Measurements from ENCODE around the gene RASA3. TPM values are rescaled to one million over a fixed set of nuclear protein-coding genes. Genes with fewer than 3 reads are reported as not detected.

The RASA3 gene
- total and polyA plus RNA-seq, 2 donors (not counting 3 experiments of a cell fraction or from before 2014, with no cell fraction given): 26.5 to 53.8 TPM

- Histone ChIP-seq H3K4me1 (ENCODE audit: control insufficient read depth, extremely low read depth, insufficient read depth, low read length) (peaks cover 16% of the 10 kb centered on the region), H4K20me1 (replicated peaks; ENCODE audit: control insufficient read depth, extremely low read depth, insufficient read depth, low read length) (no peaks in the 10 kb centered on the region), H2AFZ (ENCODE audit: low read depth, low read length) (no peak overlapping the region), H3K36me3 (ENCODE audit: control insufficient read depth in 2 of 2, extremely low read depth in 1 of 2, insufficient read depth in 2 of 2, low read length in 2 of 2) (no peaks in the 10 kb centered on the region), H3K27me3 (ENCODE audit: control insufficient read depth in 2 of 2, insufficient read depth in 2 of 2, low read length in 2 of 2) (no peaks in the 10 kb centered on the region), H3K79me2 (ENCODE audit: control insufficient read depth, insufficient read depth, low read length) (peaks cover 22% of the 10 kb centered on the region), H3K9me3 (replicated peaks; ENCODE audit: control insufficient read depth, insufficient read depth, low read length) (no peaks in the 10 kb centered on the region), H3K4me3 (replicated peaks in 1 of 3; ENCODE audit: insufficient read depth in 1 of 3, low read depth in 1 of 3, low read length in 3 of 3) (no peak overlapping the region), H3K9me1 (replicated peaks; ENCODE audit: control insufficient read depth, extremely low read depth, insufficient read depth, low read length) (no peaks in the 10 kb centered on the region), H3K27ac (ENCODE audit: insufficient read depth, low read depth, low read length) (no peak overlapping the region), H3K4me2 (ENCODE audit: insufficient read depth, low read length) (no peak overlapping the region), H3K9ac (replicated peaks; ENCODE audit: extremely low read depth, insufficient read depth, low read length) (no peak overlapping the region)
- POLR2A ChIA-PET: no interaction called here
- dilution Hi-C loops (cut with MboI; ENCODE audit: extremely low pct_ligation_motif_present, low sequenced_read_pairs): no loop called here
- no peak for FAIRE-seq
- no TSS peak for BruUV-seq (replicated peaks)
- no peak for TF ChIP-seq MYC (IDR thresholded peaks at IDR 0.05; ENCODE audit: low read depth, low read length)
- TF ChIP-seq FOS (IDR thresholded peaks at IDR 0.05; ENCODE audit: borderline replicate concordance, insufficient read depth, low read length): no peak
- TF ChIP-seq EZH2 (IDR thresholded peaks at IDR 0.05; ENCODE audit: borderline replicate concordance, low read depth, low read length, severe bottlenecking): no peak
- TF ChIP-seq POLR2AphosphoS5 (IDR thresholded peaks at IDR 0.05; ENCODE audit: insufficient read depth, low read depth, low read length): no peak
- no peak for TF ChIP-seq GATA2 (IDR thresholded peaks at IDR 0.05; ENCODE audit: insufficient read depth, insufficient read length, low read depth, low read length)
- no peak for TF ChIP-seq CTCF (IDR thresholded peaks at IDR 0.05; ENCODE audit: extremely low read depth in 1 of 2, insufficient read depth in 1 of 2, low read depth in 1 of 2, low read length in 2 of 2)
- TF ChIP-seq POLR2A (IDR thresholded peaks at IDR 0.05; ENCODE audit: low read depth, low read length): no peak
- TF ChIP-seq JUN (IDR thresholded peaks at IDR 0.05; ENCODE audit: borderline replicate concordance, insufficient read depth, insufficient read length, low read depth): no peak
- no peak for TF ChIP-seq MAX (IDR thresholded peaks at IDR 0.05; ENCODE audit: insufficient read depth, insufficient read length)
- no peak for DNase-seq (ENCODE audit: low read depth, low spot score)
- CTCF ChIA-PET: interaction anchor here (1.1 kb wide), 1 partner anchor 10 kb away, joined by 4 read pairs; no protein-coding TSS in a partner anchor
- intact Hi-C loops (cut with micrococcal nuclease): no loop called here
These were observed 2.7 kb upstream of the RASA3 start for GRCh38 chr13:114134944-114135610.

All from endothelial cell of umbilical vein (primary cell).